K562 (cell line): ENCODE data around the gene IFT122.

Experiments
- CHD1 ChIP-seq: fragments of 200-600 bp; sonication (generic); IDR thresholded peaks from one replicate; pipeline ENCODE4 v1.6.1; 2012; ENCODE audit warnings: mild to moderate bottlenecking, moderate library complexity, low read length, inconsistent platforms
- FOXM1 ChIP-seq, 2 experiments: fragments of 450-650 bp in 1 of 2; sonication (generic) in 1 of 2; formaldehyde crosslinking in 1 of 2; IDR thresholded peaks; 2 replicates each; pipeline versions ENCODE4 v1.6.1 to v1.9.0; 2017 to 2022; ENCODE audit warnings: low read depth in 2 of 2, mild to moderate bottlenecking in 2 of 2, missing genetic modification reagents in 1 of 2, moderate library complexity in 1 of 2
- MAZ ChIP-seq, 2 experiments: fragments of 450-650 bp in 1 of 2; sonication (generic) in 1 of 2; formaldehyde crosslinking; IDR thresholded peaks in 1 of 2; conservative IDR thresholded peaks in 1 of 2; 2 replicates each; pipeline versions ENCODE4 v1.4.0 to v1.5.0; 2020; ENCODE audit warnings: mild to moderate bottlenecking in 1 of 2, missing genetic modification reagents in 1 of 2
- POLR2A ChIP-seq: fragments of 450-650 bp; conservative IDR thresholded peaks from 2 replicates; pipeline ENCODE4 v1.6.1; 2016
- SP1 ChIP-seq: sonication (generic); formaldehyde crosslinking; IDR thresholded peaks from 2 replicates; pipeline ENCODE4 v1.8.1; 2022; ENCODE audit warnings: mild to moderate bottlenecking, missing genetic modification reagents
- SRF ChIP-seq, 2 experiments: fragments of 250-450, 450-650 bp in 1 of 2; sonication (Bioruptor Pico) in 1 of 2; sonication (generic) in 1 of 2; formaldehyde crosslinking; IDR thresholded peaks; 2 replicates each; pipeline versions ENCODE4 v1.5.0 to v1.5.1; 2020 to 2022; ENCODE audit warnings: mild to moderate bottlenecking in 1 of 2, missing genetic modification reagents in 1 of 2
- ZNF830 ChIP-seq: fragments of 250-450 bp; sonication (Bioruptor Pico); IDR thresholded peaks from 2 replicates; pipeline ENCODE4 v1.5.0; 2021; ENCODE audit warnings: mild to moderate bottlenecking
- TF ChIP-seq, protein P1 (sequence below): sonication (generic); formaldehyde crosslinking; IDR thresholded peaks from 2 replicates; pipeline ENCODE4 v1.8.1; 2022; ENCODE audit warnings: missing genetic modification reagents
- TF ChIP-seq, protein P2 (sequence below), 2 experiments: fragments of 450-650 bp; formaldehyde crosslinking in 1 of 2; IDR thresholded peaks; 2 replicates each; pipeline versions ENCODE4 v1.4.0 to v1.6.1; 2014 to 2020; ENCODE audit warnings: mild to moderate bottlenecking in 2 of 2, borderline replicate concordance in 1 of 2, low read depth in 1 of 2
- TF ChIP-seq, protein P3 (sequence below): fragments of 250-450 bp; sonication (Bioruptor Pico); IDR thresholded peaks from 2 replicates; pipeline ENCODE4 v1.5.0; 2021; ENCODE audit warnings: mild to moderate bottlenecking, borderline replicate concordance
- TF ChIP-seq, protein P4 (sequence below), 3 experiments: IDR thresholded peaks in 2 of 3; conservative IDR thresholded peaks in 1 of 3; 2 replicates each; pipeline ENCODE4 v1.5.1; 2011 to 2012; ENCODE audit warnings: low read length in 3 of 3, mild to moderate bottlenecking in 3 of 3, control low read depth in 2 of 3, improper control_type of control experiment in 1 of 3, inconsistent platforms in 1 of 3, low read depth in 1 of 3, mixed read lengths in 1 of 3, moderate library complexity in 1 of 3; ENCODE audit not compliant: insufficient read depth in 2 of 3
- TF ChIP-seq, protein P5 (sequence below): conservative IDR thresholded peaks from 2 replicates; pipeline ENCODE4 v1.6.1; 2011; ENCODE audit warnings: low read depth, mild to moderate bottlenecking, low read length; ENCODE audit not compliant: control insufficient read depth

DNA sequence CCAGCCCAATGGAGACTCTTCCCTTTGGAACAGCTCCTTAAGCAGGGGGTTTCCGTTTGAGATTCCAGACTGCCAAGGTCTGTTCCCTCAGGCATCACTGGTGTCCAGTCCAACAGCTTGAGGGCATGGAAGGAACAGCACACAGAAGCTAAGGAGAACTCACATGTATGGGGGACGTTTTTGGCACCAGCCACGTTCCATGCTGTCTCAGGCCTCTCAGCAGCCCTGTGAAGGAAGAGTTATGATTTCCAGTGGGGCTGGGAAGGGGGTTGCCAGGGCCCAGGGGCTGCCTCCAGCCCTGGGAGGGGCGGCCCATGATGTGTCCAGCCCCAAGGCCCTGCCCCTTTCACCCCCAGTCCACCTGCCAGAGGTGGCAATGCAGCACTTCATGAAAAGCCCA, 80.9 kb downstream of the IFT122 start:
- TF ChIP-seq MAZ (CRISPR knock-in tag; conservative IDR thresholded peaks at IDR 0.05 in 1 of 2, IDR thresholded peaks at IDR 0.05 in 1 of 2) (no peak), SRF (CRISPR knock-in tag; IDR thresholded peaks at IDR 0.05) (no peak), POLR2A (no peak), SP1 (no peak), ZNF830 (no peak), FOXM1 (IDR thresholded peaks at IDR 0.05; ENCODE audit: low read depth) (no peak), FOXM1 (CRISPR knock-in tag; IDR thresholded peaks at IDR 0.05; ENCODE audit: low read depth) (no peak), CHD1 (no peak)
- TF ChIP-seq, protein P1, sequence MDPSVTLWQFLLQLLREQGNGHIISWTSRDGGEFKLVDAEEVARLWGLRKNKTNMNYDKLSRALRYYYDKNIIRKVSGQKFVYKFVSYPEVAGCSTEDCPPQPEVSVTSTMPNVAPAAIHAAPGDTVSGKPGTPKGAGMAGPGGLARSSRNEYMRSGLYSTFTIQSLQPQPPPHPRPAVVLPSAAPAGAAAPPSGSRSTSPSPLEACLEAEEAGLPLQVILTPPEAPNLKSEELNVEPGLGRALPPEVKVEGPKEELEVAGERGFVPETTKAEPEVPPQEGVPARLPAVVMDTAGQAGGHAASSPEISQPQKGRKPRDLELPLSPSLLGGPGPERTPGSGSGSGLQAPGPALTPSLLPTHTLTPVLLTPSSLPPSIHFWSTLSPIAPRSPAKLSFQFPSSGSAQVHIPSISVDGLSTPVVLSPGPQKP (CRISPR knock-in tag), result no peak
- TF ChIP-seq, protein P2, sequence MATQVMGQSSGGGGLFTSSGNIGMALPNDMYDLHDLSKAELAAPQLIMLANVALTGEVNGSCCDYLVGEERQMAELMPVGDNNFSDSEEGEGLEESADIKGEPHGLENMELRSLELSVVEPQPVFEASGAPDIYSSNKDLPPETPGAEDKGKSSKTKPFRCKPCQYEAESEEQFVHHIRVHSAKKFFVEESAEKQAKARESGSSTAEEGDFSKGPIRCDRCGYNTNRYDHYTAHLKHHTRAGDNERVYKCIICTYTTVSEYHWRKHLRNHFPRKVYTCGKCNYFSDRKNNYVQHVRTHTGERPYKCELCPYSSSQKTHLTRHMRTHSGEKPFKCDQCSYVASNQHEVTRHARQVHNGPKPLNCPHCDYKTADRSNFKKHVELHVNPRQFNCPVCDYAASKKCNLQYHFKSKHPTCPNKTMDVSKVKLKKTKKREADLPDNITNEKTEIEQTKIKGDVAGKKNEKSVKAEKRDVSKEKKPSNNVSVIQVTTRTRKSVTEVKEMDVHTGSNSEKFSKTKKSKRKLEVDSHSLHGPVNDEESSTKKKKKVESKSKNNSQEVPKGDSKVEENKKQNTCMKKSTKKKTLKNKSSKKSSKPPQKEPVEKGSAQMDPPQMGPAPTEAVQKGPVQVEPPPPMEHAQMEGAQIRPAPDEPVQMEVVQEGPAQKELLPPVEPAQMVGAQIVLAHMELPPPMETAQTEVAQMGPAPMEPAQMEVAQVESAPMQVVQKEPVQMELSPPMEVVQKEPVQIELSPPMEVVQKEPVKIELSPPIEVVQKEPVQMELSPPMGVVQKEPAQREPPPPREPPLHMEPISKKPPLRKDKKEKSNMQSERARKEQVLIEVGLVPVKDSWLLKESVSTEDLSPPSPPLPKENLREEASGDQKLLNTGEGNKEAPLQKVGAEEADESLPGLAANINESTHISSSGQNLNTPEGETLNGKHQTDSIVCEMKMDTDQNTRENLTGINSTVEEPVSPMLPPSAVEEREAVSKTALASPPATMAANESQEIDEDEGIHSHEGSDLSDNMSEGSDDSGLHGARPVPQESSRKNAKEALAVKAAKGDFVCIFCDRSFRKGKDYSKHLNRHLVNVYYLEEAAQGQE (IDR thresholded peaks at IDR 0.05; ENCODE audit: borderline replicate concordance), result no peak
- TF ChIP-seq, protein P2 (CRISPR knock-in tag; IDR thresholded peaks at IDR 0.05; ENCODE audit: low read depth), result no peak
- TF ChIP-seq, protein P3, sequence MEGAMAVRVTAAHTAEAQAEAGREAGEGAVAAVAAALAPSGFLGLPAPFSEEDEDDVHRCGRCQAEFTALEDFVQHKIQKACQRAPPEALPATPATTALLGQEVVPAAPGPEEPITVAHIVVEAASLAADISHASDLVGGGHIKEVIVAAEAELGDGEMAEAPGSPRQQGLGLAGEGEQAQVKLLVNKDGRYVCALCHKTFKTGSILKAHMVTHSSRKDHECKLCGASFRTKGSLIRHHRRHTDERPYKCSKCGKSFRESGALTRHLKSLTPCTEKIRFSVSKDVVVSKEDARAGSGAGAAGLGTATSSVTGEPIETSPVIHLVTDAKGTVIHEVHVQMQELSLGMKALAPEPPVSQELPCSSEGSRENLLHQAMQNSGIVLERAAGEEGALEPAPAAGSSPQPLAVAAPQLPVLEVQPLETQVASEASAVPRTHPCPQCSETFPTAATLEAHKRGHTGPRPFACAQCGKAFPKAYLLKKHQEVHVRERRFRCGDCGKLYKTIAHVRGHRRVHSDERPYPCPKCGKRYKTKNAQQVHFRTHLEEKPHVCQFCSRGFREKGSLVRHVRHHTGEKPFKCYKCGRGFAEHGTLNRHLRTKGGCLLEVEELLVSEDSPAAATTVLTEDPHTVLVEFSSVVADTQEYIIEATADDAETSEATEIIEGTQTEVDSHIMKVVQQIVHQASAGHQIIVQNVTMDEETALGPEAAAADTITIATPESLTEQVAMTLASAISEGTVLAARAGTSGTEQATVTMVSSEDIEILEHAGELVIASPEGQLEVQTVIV (CRISPR knock-in tag), result no peak
- TF ChIP-seq, protein P4, sequence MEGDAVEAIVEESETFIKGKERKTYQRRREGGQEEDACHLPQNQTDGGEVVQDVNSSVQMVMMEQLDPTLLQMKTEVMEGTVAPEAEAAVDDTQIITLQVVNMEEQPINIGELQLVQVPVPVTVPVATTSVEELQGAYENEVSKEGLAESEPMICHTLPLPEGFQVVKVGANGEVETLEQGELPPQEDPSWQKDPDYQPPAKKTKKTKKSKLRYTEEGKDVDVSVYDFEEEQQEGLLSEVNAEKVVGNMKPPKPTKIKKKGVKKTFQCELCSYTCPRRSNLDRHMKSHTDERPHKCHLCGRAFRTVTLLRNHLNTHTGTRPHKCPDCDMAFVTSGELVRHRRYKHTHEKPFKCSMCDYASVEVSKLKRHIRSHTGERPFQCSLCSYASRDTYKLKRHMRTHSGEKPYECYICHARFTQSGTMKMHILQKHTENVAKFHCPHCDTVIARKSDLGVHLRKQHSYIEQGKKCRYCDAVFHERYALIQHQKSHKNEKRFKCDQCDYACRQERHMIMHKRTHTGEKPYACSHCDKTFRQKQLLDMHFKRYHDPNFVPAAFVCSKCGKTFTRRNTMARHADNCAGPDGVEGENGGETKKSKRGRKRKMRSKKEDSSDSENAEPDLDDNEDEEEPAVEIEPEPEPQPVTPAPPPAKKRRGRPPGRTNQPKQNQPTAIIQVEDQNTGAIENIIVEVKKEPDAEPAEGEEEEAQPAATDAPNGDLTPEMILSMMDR (IDR thresholded peaks at IDR 0.05 in 2 of 3, conservative IDR thresholded peaks at IDR 0.05 in 1 of 3; ENCODE audit: insufficient read depth in 2 of 3, low read depth in 1 of 3, low read length in 3 of 3), result no peak
- TF ChIP-seq, protein P5, sequence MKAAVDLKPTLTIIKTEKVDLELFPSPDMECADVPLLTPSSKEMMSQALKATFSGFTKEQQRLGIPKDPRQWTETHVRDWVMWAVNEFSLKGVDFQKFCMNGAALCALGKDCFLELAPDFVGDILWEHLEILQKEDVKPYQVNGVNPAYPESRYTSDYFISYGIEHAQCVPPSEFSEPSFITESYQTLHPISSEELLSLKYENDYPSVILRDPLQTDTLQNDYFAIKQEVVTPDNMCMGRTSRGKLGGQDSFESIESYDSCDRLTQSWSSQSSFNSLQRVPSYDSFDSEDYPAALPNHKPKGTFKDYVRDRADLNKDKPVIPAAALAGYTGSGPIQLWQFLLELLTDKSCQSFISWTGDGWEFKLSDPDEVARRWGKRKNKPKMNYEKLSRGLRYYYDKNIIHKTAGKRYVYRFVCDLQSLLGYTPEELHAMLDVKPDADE, result no peak
